ENCODE results near the gene SEPTIN10. TPM values are rescaled to one million over a fixed set of nuclear protein-coding genes. Genes with fewer than 3 reads are reported as not detected.
A peak's percentile ranks its signal among the peaks of the same experiment; 100 is the strongest.

SEPTIN10 gene
- total and polyA plus RNA-seq, 4 donors: 30.2 to 117 (median 48.3) TPM

GRCh38 chr2:109497463-109497862 is 116.3 kb downstream of the SEPTIN10 start:
- Histone ChIP-seq H3K36me3 (ENCODE audit: control insufficient read depth in 4 of 4, insufficient read depth in 4 of 4, low read length in 4 of 4) (peaks cover 0 to 5% (median 2%) of the 10 kb centered on the region in 4 donors), H3K27ac (ENCODE audit: low read depth in 1 of 2, low read length in 1 of 2) (no peak overlapping the region), H3K4me3 (no peak overlapping the region), H3K27me3 (ENCODE audit: control insufficient read depth in 3 of 3, insufficient read depth in 3 of 3, low read length in 2 of 3) (no peaks in the 10 kb centered on the region), H3K9me3 (ENCODE audit: control insufficient read depth in 4 of 4, insufficient read depth in 3 of 4, low read length in 3 of 4) (no peaks in the 10 kb centered on the region), H3K9ac (ENCODE audit: insufficient read depth in 1 of 2, low read length in 2 of 2) (no peak overlapping the region), H3K4me1 (ENCODE audit: control insufficient read depth in 5 of 5, insufficient read depth in 5 of 5, low read length in 5 of 5) (peaks cover 0 to 20% (median 6%) of the 10 kb centered on the region in 5 donors)
- TF ChIP-seq, protein P1, sequence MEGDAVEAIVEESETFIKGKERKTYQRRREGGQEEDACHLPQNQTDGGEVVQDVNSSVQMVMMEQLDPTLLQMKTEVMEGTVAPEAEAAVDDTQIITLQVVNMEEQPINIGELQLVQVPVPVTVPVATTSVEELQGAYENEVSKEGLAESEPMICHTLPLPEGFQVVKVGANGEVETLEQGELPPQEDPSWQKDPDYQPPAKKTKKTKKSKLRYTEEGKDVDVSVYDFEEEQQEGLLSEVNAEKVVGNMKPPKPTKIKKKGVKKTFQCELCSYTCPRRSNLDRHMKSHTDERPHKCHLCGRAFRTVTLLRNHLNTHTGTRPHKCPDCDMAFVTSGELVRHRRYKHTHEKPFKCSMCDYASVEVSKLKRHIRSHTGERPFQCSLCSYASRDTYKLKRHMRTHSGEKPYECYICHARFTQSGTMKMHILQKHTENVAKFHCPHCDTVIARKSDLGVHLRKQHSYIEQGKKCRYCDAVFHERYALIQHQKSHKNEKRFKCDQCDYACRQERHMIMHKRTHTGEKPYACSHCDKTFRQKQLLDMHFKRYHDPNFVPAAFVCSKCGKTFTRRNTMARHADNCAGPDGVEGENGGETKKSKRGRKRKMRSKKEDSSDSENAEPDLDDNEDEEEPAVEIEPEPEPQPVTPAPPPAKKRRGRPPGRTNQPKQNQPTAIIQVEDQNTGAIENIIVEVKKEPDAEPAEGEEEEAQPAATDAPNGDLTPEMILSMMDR (IDR thresholded peaks at IDR 0.05; ENCODE audit: control extremely low read depth, extremely low read depth): no peak
- ATAC-seq (ENCODE audit: insufficient read depth, low FRiP score) (no peak), DNase-seq (peak in 1 of 3 donors; percentile 34)
- 58 to 63% methylated on average over 8 of the region's 8 CpGs for WGBS, 2 donors

- DNase-seq (no peak), ATAC-seq (ENCODE audit: insufficient read depth, low FRiP score) (no peak)
- WGBS, 2 donors: 80 to 98% methylated on average over 3 of the region's 3 CpGs
- Histone ChIP-seq H3K36me3 (ENCODE audit: control insufficient read depth in 4 of 4, insufficient read depth in 4 of 4, low read length in 4 of 4) (peaks cover 0 to 6% (median 2%) of the 10 kb centered on the region in 4 donors), H3K9me3 (ENCODE audit: control insufficient read depth in 4 of 4, insufficient read depth in 3 of 4, low read length in 3 of 4) (no peaks in the 10 kb centered on the region), H3K4me3 (no peak overlapping the region), H3K9ac (ENCODE audit: insufficient read depth in 1 of 2, low read length in 2 of 2) (no peak overlapping the region), H3K27ac (ENCODE audit: low read depth in 1 of 2, low read length in 1 of 2) (no peak overlapping the region), H3K27me3 (ENCODE audit: control insufficient read depth in 3 of 3, insufficient read depth in 3 of 3, low read length in 2 of 3) (no peaks in the 10 kb centered on the region), H3K4me1 (ENCODE audit: control insufficient read depth in 5 of 5, insufficient read depth in 5 of 5, low read length in 5 of 5) (peaks cover 0 to 15% (median 6%) of the 10 kb centered on the region in 5 donors)
- TF ChIP-seq, protein P1 (IDR thresholded peaks at IDR 0.05; ENCODE audit: control extremely low read depth, extremely low read depth): no peak
Observed at GRCh38 chr2:109494351-109494750, 119.4 kb downstream of the SEPTIN10 start.

- H3K9me3 ChIP-seq (ENCODE audit: control insufficient read depth in 4 of 4, insufficient read depth in 3 of 4, low read length in 3 of 4): no peaks in the 10 kb centered on the region
Observed at GRCh38 chr2:109493176-109493935, 120.4 kb downstream of the SEPTIN10 start.

More at GRCh38 chr2:109493176-109493935, 120.4 kb downstream of the SEPTIN10 start:
- Histone ChIP-seq H3K27ac (ENCODE audit: low read depth in 1 of 2, low read length in 1 of 2) (no peak overlapping the region), H3K27me3 (ENCODE audit: control insufficient read depth in 3 of 3, insufficient read depth in 3 of 3, low read length in 2 of 3) (no peaks in the 10 kb centered on the region), H3K9ac (ENCODE audit: insufficient read depth in 1 of 2, low read length in 2 of 2) (no peak overlapping the region), H3K36me3 (ENCODE audit: control insufficient read depth in 4 of 4, insufficient read depth in 4 of 4, low read length in 4 of 4) (peaks cover 0 to 6% (median 2%) of the 10 kb centered on the region in 4 donors), H3K4me1 (ENCODE audit: control insufficient read depth in 5 of 5, insufficient read depth in 5 of 5, low read length in 5 of 5) (peaks cover 0 to 13% (median 4%) of the 10 kb centered on the region in 5 donors), H3K4me3 (no peak overlapping the region)
- no peak for DNase-seq
- ATAC-seq (ENCODE audit: insufficient read depth, low FRiP score): no peak
- WGBS, 2 donors: 95 to 97% methylated on average over 4 of the region's 4 CpGs
- TF ChIP-seq, protein P1 (IDR thresholded peaks at IDR 0.05; ENCODE audit: control extremely low read depth, extremely low read depth): no peak

Other genes starting within 250 kb of the SEPTIN10 start
- gene SOWAHC, start 398 bp upstream of the SEPTIN10 start, total RNA-seq: 10 to 100 TPM; 12.8 to 15.2 TPM
- gene SOWAHC, start 398 bp upstream of the SEPTIN10 start, polyA plus RNA-seq: 1 to 10 TPM; 5.2 to 5.6 TPM
- 10 to 100 TPM; 44.6 to 82.0 TPM for gene RGPD5, start 180.3 kb upstream of the SEPTIN10 start, total RNA-seq
- gene RGPD5, start 180.3 kb upstream of the SEPTIN10 start, polyA plus RNA-seq: 10 to 100 TPM in 1 of 2 donors, 1 to 10 TPM in 1; 3.8 to 13.2 TPM

All from lung (tissue), 12 donors.